ENCODE data around the gene ITGA11.

DNA sequence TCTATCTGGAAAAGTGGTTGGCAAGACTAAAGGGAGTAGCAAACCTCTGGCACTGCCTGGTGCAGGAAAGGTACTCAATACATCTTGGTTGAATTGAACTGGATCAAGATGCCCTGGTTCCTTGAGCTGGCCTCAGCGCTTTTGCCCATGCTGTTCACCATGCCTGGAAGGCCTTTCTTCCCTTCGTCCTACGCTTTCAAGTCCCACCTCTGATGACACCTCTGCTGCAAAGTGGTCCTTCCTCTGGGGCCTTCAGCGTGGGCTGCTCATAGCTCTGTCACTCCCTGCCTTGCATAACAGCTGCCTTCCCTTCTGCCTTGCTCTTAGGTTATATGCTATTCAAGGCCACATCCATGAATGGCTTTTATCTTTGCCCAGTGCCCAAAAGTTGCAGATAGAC lies 23.0 kb downstream of the ITGA11 start:
- TF ChIP-seq, protein P1, sequence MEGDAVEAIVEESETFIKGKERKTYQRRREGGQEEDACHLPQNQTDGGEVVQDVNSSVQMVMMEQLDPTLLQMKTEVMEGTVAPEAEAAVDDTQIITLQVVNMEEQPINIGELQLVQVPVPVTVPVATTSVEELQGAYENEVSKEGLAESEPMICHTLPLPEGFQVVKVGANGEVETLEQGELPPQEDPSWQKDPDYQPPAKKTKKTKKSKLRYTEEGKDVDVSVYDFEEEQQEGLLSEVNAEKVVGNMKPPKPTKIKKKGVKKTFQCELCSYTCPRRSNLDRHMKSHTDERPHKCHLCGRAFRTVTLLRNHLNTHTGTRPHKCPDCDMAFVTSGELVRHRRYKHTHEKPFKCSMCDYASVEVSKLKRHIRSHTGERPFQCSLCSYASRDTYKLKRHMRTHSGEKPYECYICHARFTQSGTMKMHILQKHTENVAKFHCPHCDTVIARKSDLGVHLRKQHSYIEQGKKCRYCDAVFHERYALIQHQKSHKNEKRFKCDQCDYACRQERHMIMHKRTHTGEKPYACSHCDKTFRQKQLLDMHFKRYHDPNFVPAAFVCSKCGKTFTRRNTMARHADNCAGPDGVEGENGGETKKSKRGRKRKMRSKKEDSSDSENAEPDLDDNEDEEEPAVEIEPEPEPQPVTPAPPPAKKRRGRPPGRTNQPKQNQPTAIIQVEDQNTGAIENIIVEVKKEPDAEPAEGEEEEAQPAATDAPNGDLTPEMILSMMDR (IDR thresholded peaks at IDR 0.05), result no peak
- no peak for TF ChIP-seq POLR2A (IDR thresholded peaks at IDR 0.05)

All from breast epithelium (tissue), 3 donors.